DND-41 (cell line): ENCODE measurements around the gene NOD2.

Experiments
- ATAC-seq: fragments of 200-7000 bp; cut with Tn5 transposase; 3 replicates; pipeline ENCODE4 v1.9.1; 2021; ENCODE audit warnings: low read depth; ENCODE audit not compliant: insufficient read depth
- DNase-seq: peaks from one replicate; pipeline ENCODE4 v3.0.0-alpha.2; 2020
- H2AFZ ChIP-seq: 2 replicates; pipeline ENCODE4 v1.6.0; 2012; ENCODE audit warnings: low read depth, low read length
- H3K27ac ChIP-seq: 2 replicates; pipeline ENCODE4 v1.5.1; 2012; ENCODE audit warnings: low read length, inconsistent platforms
- H3K27me3 ChIP-seq: fragments of 200-600 bp; sonication (generic); 2 replicates; pipeline ENCODE4 v1.6.0; 2012; ENCODE audit warnings: low read length, mild to moderate bottlenecking, inconsistent platforms; ENCODE audit not compliant: insufficient read depth, poor library complexity
- H3K36me3 ChIP-seq: 2 replicates; pipeline ENCODE4 v1.5.1; 2012; ENCODE audit warnings: low read length, inconsistent platforms; ENCODE audit not compliant: insufficient read depth
- H3K4me1 ChIP-seq: 2 replicates; pipeline ENCODE4 v1.5.1; 2012; ENCODE audit warnings: mild to moderate bottlenecking, low read length; ENCODE audit not compliant: insufficient read depth
- H3K4me2 ChIP-seq: 2 replicates; pipeline ENCODE4 v1.6.0; 2012; ENCODE audit warnings: mild to moderate bottlenecking, moderate library complexity, low read length, inconsistent platforms; ENCODE audit not compliant: insufficient read depth
- H3K4me3 ChIP-seq, 2 experiments: fragments of 200-600 bp in 1 of 2; shearing (Covaris generic) in 1 of 2; 2 replicates each; pipeline ENCODE4 v1.5.1; 2012 to 2016; ENCODE audit warnings: inconsistent platforms in 2 of 2, low read length in 2 of 2, mild to moderate bottlenecking in 2 of 2, low read depth in 1 of 2, moderate library complexity in 1 of 2
- H3K79me2 ChIP-seq: 2 replicates; pipeline ENCODE4 v1.6.0; 2012; ENCODE audit warnings: low read length, inconsistent platforms; ENCODE audit not compliant: insufficient read depth
- H3K9ac ChIP-seq: 2 replicates; pipeline ENCODE4 v1.6.0; 2012; ENCODE audit warnings: low read depth, mild to moderate bottlenecking, inconsistent platforms, low read length, moderate library complexity
- H3K9me3 ChIP-seq: 2 replicates; pipeline ENCODE4 v1.5.1; 2012; ENCODE audit warnings: low read length, moderate library complexity, mild to moderate bottlenecking, inconsistent platforms; ENCODE audit not compliant: insufficient read depth, severe bottlenecking
- H4K20me1 ChIP-seq: 2 replicates; pipeline ENCODE4 v1.6.0; 2012; ENCODE audit warnings: low read length; ENCODE audit not compliant: insufficient read depth
- CTCF ChIP-seq: IDR thresholded peaks from 2 replicates; pipeline ENCODE4 v1.5.1; 2012; ENCODE audit warnings: borderline replicate concordance, low read length, moderate library complexity, mild to moderate bottlenecking; ENCODE audit not compliant: poor library complexity, severe bottlenecking; ENCODE audit errors: extremely low read depth
- EZH2 ChIP-seq: IDR thresholded peaks from 3 replicates; pipeline ENCODE4 v1.6.1; 2012; ENCODE audit warnings: borderline replicate concordance, low read depth, mild to moderate bottlenecking, moderate library complexity, low read length, inconsistent platforms; ENCODE audit not compliant: severe bottlenecking

Gene NOD2

GRCh38 chr16:50676684-50677225 is 16.7 kb upstream of the NOD2 start:
- Histone ChIP-seq H3K4me1 (peaks cover 24% of the 10 kb centered on the region), H3K27me3 (no peaks in the 10 kb centered on the region), H3K27ac (no peak overlapping the region), H3K79me2 (peaks cover 18% of the 10 kb centered on the region), H3K4me3 (no peak overlapping the region), H3K9me3 (peaks cover 21% of the 10 kb centered on the region), H3K36me3 (peaks cover 68% of the 10 kb centered on the region), H3K9ac (no peak overlapping the region), H2AFZ (no peak overlapping the region), H4K20me1 (no peaks in the 10 kb centered on the region), H3K4me2 (no peak overlapping the region)
- no peak for TF ChIP-seq EZH2
- no peak for TF ChIP-seq CTCF
- ATAC-seq, result no peak
- no peak for DNase-seq

- ATAC-seq (no peak), DNase-seq (no peak)
- peaks cover 15% of the 10 kb centered on the region for H3K9me3 ChIP-seq
Measured at GRCh38 chr16:50677351-50677750, 16.1 kb upstream of the NOD2 start.

GRCh38 chr16:50678531-50678930 is 14.9 kb upstream of the NOD2 start:
- H3K9ac ChIP-seq, result no peak overlapping the region
- peaks cover 18% of the 10 kb centered on the region for H3K79me2 ChIP-seq
- H2AFZ ChIP-seq, result no peak overlapping the region
- H3K4me3 ChIP-seq, result no peak overlapping the region
- no peak overlapping the region for H3K27ac ChIP-seq
- TF ChIP-seq CTCF (no peak), EZH2 (no peak)
- H3K9me3 ChIP-seq, result peaks cover 5% of the 10 kb centered on the region
- DNase-seq, result no peak
- H3K4me2 ChIP-seq, result no peak overlapping the region
- ATAC-seq, result no peak
- no peaks in the 10 kb centered on the region for H3K27me3 ChIP-seq
- no peaks in the 10 kb centered on the region for H4K20me1 ChIP-seq
- H3K4me1 ChIP-seq, result peaks cover 36% of the 10 kb centered on the region
- peaks cover 50% of the 10 kb centered on the region for H3K36me3 ChIP-seq

More at GRCh38 chr16:50677351-50677750, 16.1 kb upstream of the NOD2 start:
- peaks cover 18% of the 10 kb centered on the region for H3K79me2 ChIP-seq
- no peak overlapping the region for H3K4me3 ChIP-seq
- H3K27me3 ChIP-seq, result no peaks in the 10 kb centered on the region
- TF ChIP-seq CTCF (peak; percentile 50), EZH2 (no peak)
- H4K20me1 ChIP-seq, result no peaks in the 10 kb centered on the region
- peaks cover 26% of the 10 kb centered on the region for H3K4me1 ChIP-seq
- H2AFZ ChIP-seq, result no peak overlapping the region
- H3K36me3 ChIP-seq, result peaks cover 62% of the 10 kb centered on the region
- no peak overlapping the region for H3K9ac ChIP-seq
- H3K27ac ChIP-seq, result no peak overlapping the region
- H3K4me2 ChIP-seq, result no peak overlapping the region

GRCh38 chr16:50679266-50679665 is 14.1 kb upstream of the NOD2 start:
- Histone ChIP-seq H3K9me3 (no peaks in the 10 kb centered on the region), H4K20me1 (no peaks in the 10 kb centered on the region), H3K4me2 (peak overlapping the region; percentile 90), H2AFZ (no peak overlapping the region), H3K27ac (peak overlapping the region; percentile 37; the same call in 1 of the 2 replicates), H3K79me2 (peaks cover 18% of the 10 kb centered on the region), H3K9ac (peak overlapping the region; percentile 78; the same call in 1 of the 2 replicates), H3K4me1 (peaks cover 43% of the 10 kb centered on the region), H3K4me3 (no peak overlapping the region), H3K27me3 (no peaks in the 10 kb centered on the region), H3K36me3 (peaks cover 44% of the 10 kb centered on the region)
- DNase-seq (no peak), ATAC-seq (no peak)
- TF ChIP-seq CTCF (no peak), EZH2 (no peak)
